ENCODE results near the gene MED17.

The MED17 gene

DNA sequence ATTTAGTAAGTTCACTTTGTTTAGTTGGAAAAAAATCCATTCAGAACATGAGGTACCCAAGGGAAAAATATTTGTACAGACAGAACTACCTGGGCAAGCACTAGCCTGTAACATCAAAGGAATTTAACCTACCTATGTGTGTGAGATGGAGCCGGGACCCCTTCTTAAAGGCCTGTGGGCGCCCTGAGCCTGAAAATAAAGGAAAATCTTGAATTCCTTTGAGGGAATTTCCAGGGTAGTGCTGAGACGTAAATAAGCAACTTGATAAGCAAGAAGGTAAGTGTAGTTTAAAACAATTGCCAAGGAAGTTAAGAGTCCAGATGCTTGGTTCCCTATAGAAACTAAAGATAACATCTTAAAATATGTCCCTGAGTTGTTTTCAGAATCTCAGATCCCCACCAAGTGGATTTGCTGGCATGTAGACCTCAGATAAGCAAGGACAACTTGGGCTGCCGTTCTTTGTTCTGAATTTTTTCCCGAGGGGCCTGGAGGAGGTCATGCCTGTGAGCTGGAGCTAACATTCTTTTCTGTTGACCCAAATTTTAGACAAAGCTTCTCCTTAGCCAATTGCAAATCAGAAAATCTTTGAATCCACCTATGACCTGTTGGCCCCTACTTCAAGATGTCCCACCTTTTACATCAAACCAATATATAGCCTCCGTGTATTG lies 31.0 kb downstream of the MED17 start:
- TF ChIP-seq, protein P1, sequence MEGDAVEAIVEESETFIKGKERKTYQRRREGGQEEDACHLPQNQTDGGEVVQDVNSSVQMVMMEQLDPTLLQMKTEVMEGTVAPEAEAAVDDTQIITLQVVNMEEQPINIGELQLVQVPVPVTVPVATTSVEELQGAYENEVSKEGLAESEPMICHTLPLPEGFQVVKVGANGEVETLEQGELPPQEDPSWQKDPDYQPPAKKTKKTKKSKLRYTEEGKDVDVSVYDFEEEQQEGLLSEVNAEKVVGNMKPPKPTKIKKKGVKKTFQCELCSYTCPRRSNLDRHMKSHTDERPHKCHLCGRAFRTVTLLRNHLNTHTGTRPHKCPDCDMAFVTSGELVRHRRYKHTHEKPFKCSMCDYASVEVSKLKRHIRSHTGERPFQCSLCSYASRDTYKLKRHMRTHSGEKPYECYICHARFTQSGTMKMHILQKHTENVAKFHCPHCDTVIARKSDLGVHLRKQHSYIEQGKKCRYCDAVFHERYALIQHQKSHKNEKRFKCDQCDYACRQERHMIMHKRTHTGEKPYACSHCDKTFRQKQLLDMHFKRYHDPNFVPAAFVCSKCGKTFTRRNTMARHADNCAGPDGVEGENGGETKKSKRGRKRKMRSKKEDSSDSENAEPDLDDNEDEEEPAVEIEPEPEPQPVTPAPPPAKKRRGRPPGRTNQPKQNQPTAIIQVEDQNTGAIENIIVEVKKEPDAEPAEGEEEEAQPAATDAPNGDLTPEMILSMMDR (IDR thresholded peaks at IDR 0.05; ENCODE audit: control insufficient read depth, extremely low read depth, insufficient read depth): no peak
- no peak overlapping the region for H3K4me3 ChIP-seq (ENCODE audit: low read depth, low read length)
- no peak for DNase-seq (ENCODE audit: low read depth)

DNA sequence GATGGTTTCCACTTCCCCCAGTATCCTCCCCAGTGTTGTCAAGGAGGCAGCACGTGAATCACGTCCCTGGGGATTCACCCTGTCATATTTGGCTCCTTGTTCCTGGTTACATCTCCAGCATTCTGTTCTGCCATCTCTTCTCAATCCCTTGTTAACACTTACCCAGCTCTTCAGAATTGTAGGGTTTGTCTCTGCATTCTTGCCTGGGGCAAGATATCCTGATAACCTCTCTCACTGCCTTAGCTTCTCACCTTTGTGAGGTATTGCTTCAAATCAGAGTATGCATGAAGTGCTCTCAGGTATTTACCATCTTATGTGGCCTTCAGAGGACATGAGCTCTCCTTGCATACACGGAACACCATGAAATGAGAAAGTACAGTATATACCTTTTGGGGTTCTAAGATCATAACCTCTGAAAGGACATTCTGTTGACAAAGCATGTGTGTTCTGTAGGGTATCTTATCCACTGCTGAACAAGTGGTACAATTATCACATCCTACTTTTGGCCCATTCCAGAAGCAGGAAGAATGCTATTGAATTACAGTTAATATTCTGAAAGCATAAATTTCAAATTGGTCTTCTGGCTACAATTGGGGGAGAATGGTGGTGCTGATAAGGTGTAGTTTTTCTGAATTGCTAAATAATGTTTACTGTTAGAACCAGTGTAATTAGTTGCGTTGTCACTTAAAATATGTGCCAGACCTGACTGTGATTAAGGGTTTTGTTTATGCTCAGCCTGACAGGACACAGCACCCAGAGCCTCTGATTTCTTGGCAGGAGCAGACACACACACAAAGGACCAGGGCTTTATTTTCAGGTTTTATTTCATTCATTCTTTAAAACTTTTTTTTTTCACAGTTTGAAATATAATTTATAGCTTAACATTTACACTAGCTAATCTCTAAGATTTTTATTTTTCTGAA lies 33.6 kb downstream of the MED17 start:
- no peak for DNase-seq (ENCODE audit: low read depth)
- H3K4me3 ChIP-seq (ENCODE audit: low read depth, low read length): no peak overlapping the region
- TF ChIP-seq, protein P1 (IDR thresholded peaks at IDR 0.05; ENCODE audit: control insufficient read depth, extremely low read depth, insufficient read depth): no peak

DNA sequence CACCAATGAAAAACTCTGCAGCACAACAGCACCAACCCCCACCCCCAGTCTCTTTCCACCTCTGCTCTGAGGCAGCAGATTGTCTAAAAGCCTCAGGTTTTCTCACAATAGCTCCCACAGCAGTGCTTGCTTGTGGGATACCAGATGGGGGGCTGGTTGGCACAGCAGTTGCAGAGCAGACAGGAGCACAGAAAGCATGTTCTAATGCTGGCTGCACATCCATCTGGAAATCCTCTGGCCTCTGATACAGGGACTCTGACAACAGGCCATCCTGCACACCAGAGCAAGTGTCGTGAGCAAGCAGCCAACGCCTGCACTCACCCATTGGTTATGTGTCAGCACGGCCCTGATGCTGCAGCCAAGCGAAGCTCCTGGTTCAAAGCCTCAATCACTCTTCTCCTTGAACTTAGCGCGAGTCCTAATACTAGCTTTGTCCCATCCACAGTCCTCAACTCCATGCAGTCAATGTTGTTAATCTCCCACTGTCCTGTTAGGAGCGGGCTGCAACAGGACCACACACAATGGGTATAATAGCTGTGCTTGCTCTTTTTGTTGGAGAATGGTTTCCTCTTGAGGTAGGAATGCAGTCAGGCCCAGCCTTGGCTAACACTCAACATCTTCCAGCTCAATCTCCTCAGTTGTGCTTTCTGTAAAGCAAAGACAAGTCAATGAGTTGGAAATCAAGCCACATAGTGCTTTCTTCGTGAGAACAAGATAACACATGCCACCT lies 36.0 kb downstream of the MED17 start:
- H3K4me3 ChIP-seq (ENCODE audit: low read depth, low read length): no peak overlapping the region
- no peak for DNase-seq (ENCODE audit: low read depth)
- TF ChIP-seq, protein P1 (IDR thresholded peaks at IDR 0.05; ENCODE audit: control insufficient read depth, extremely low read depth, insufficient read depth): no peak

DNA sequence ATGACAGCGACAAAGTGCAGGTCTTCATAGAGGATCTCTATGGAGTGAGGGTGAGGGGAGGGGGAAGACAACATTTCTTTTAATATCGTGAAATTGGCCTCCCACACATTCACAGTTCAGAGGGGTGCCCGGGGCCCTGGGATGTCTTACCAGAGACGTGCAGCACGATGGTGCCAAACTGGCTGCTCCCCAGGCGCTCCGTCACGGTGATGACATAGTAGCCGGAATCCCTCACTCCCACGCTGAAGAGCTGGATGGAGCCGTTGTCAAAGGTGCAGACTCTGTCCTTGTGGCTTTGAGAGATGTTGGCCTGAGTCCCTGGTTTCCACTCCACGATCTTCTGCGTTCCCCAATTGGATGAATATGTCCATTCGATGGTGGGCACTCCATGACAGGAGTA lies 36.8 kb downstream of the MED17 start:
- TF ChIP-seq, protein P1 (IDR thresholded peaks at IDR 0.05; ENCODE audit: control insufficient read depth, extremely low read depth, insufficient read depth): no peak
- DNase-seq (ENCODE audit: low read depth): no peak
- H3K4me3 ChIP-seq (ENCODE audit: low read depth, low read length): no peak overlapping the region

DNA sequence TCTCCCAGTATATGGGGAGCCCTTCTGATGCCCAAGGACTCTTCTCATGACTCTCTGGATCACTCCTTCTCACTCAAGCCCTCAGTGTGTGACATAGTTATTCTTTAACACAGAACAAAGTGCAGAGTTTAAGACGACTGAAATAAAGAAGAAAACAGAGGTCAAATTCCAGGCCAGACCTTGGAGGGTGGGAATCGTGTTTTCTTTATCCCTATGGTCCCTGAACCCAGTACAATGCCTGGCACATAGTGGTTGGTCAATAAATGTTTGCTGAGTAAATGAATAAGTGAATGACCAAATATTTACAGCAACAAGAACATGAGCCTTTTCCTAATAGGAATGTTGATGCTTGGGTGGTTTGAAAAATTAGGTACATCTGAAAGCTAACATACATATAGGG lies 37.5 kb downstream of the MED17 start:
- TF ChIP-seq, protein P1 (IDR thresholded peaks at IDR 0.05; ENCODE audit: control insufficient read depth, extremely low read depth, insufficient read depth): no peak
- no peak for DNase-seq (ENCODE audit: low read depth)
- H3K4me3 ChIP-seq (ENCODE audit: low read depth, low read length): no peak overlapping the region

DNA sequence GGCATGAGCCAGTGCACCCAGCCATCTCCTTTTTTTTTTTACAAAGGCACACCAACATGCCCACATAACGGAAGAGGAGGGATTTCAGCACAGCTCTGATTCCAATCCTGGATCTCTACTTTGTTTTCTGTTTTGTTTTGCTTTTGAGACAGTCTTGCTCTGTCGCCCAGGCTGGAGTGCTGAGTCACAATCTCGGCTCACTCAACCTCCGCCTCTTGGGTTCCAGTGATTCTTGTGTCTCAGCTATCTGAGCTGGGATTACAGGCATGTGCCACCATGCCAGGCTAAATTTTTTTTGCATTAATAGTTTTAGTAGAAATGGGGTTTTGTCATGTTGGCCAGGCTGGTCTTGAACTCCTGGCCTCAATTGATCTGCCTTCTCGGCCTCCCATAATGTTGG lies 38.3 kb downstream of the MED17 start:
- no peak overlapping the region for H3K4me3 ChIP-seq (ENCODE audit: low read depth, low read length)
- TF ChIP-seq, protein P1 (IDR thresholded peaks at IDR 0.05; ENCODE audit: control insufficient read depth, extremely low read depth, insufficient read depth): no peak
- no peak for DNase-seq (ENCODE audit: low read depth)

Data from LNCaP clone FGC (cell line).